ENCODE results near the gene EHD4.
A peak's percentile ranks its signal among the peaks of the same experiment; 100 is the strongest.

EHD4 gene

DNA sequence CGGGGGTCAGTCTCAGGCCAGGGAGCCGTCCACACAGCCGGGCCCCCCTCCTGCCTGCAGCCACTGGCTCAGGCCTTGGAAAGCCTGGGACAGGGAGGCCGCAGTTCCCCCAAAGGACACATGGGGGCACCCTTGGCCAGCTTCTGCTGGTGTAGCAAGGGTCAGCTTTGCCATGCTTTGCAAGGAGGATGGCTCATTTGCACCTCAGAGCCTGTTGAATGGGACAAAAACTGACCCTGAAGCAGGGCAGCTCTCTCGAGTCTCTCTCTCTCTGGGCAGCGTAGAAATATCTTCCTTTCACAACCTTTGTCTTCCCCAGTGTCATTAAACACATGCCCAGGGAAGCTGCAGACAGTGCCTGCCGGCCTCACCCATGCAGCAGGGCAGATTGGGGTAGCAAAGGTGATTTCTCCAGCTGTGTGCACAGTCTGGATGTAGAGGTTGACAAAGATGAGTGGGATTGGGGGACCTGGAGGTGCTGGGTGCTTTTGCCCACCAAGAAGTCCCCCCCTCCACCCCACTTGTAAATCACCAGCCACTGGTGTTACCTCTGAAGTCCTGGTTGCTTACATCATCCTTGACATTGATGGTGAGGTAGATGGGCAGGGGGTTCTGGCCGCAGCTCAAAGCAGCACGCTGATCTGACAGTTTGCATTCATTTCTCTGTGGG lies 17.4 kb upstream of the EHD4 start:
- Histone ChIP-seq H3K4me2 (ENCODE audit: low read depth, low read length, poor library complexity, severe bottlenecking) (no peak overlapping the region), H3F3A (ENCODE audit: low read depth) (no peaks in the 10 kb centered on the region), H3K4me3 (ENCODE audit: low read length, poor library complexity, severe bottlenecking) (no peak overlapping the region), H3K9ac (ENCODE audit: low read depth, low read length, poor library complexity, severe bottlenecking) (no peak overlapping the region), H3K27me3 (ENCODE audit: insufficient read depth, low read length, poor library complexity, severe bottlenecking) (no peaks in the 10 kb centered on the region), H3K4me1 (ENCODE audit: insufficient read depth, low read length, poor library complexity, severe bottlenecking) (no peaks in the 10 kb centered on the region), H3K9me3 (ENCODE audit: insufficient read depth, low read depth, low read length) (no peaks in the 10 kb centered on the region), H3K36me3 (ENCODE audit: insufficient read depth, low read length) (no peaks in the 10 kb centered on the region), H3K79me2 (ENCODE audit: insufficient read depth, low read length) (no peaks in the 10 kb centered on the region), H2AFZ (ENCODE audit: low read length) (no peak overlapping the region), H3K9me2 (replicated peaks; ENCODE audit: low read depth, low read length) (no peaks in the 10 kb centered on the region), H4K20me1 (ENCODE audit: insufficient read depth, low read length, poor library complexity, severe bottlenecking) (no peaks in the 10 kb centered on the region)
- TF ChIP-seq EZH2phosphoT487 (IDR thresholded peaks at IDR 0.05; ENCODE audit: borderline replicate concordance) = no peak
- TF ChIP-seq, protein P1, sequence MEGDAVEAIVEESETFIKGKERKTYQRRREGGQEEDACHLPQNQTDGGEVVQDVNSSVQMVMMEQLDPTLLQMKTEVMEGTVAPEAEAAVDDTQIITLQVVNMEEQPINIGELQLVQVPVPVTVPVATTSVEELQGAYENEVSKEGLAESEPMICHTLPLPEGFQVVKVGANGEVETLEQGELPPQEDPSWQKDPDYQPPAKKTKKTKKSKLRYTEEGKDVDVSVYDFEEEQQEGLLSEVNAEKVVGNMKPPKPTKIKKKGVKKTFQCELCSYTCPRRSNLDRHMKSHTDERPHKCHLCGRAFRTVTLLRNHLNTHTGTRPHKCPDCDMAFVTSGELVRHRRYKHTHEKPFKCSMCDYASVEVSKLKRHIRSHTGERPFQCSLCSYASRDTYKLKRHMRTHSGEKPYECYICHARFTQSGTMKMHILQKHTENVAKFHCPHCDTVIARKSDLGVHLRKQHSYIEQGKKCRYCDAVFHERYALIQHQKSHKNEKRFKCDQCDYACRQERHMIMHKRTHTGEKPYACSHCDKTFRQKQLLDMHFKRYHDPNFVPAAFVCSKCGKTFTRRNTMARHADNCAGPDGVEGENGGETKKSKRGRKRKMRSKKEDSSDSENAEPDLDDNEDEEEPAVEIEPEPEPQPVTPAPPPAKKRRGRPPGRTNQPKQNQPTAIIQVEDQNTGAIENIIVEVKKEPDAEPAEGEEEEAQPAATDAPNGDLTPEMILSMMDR (conservative IDR thresholded peaks at IDR 0.05; ENCODE audit: low read length) = peak; percentile 93

- no peak overlapping the region for H3K9ac ChIP-seq (ENCODE audit: low read depth, low read length, poor library complexity, severe bottlenecking)
- H3K9me2 ChIP-seq (replicated peaks; ENCODE audit: low read depth, low read length) = no peaks in the 10 kb centered on the region
- no peaks in the 10 kb centered on the region for H3K36me3 ChIP-seq (ENCODE audit: insufficient read depth, low read length)
- H2AFZ ChIP-seq (ENCODE audit: low read length) = 0 out of 2 replicates have a peak overlapping the region, but pooled peaks have one; percentile 43
- H3K4me1 ChIP-seq (ENCODE audit: insufficient read depth, low read length, poor library complexity, severe bottlenecking) = no peaks in the 10 kb centered on the region
- H3K9me3 ChIP-seq (ENCODE audit: insufficient read depth, low read depth, low read length) = no peaks in the 10 kb centered on the region
- TF ChIP-seq, protein P1 (conservative IDR thresholded peaks at IDR 0.05; ENCODE audit: low read length) = no peak
- TF ChIP-seq EZH2phosphoT487 (IDR thresholded peaks at IDR 0.05; ENCODE audit: borderline replicate concordance) = no peak
- H3K79me2 ChIP-seq (ENCODE audit: insufficient read depth, low read length) = no peaks in the 10 kb centered on the region
- no peak overlapping the region for H3K4me2 ChIP-seq (ENCODE audit: low read depth, low read length, poor library complexity, severe bottlenecking)
- no peaks in the 10 kb centered on the region for H3F3A ChIP-seq (ENCODE audit: low read depth)
- H3K27me3 ChIP-seq (ENCODE audit: insufficient read depth, low read length, poor library complexity, severe bottlenecking) = no peaks in the 10 kb centered on the region
- H4K20me1 ChIP-seq (ENCODE audit: insufficient read depth, low read length, poor library complexity, severe bottlenecking) = no peaks in the 10 kb centered on the region
- no peak overlapping the region for H3K4me3 ChIP-seq (ENCODE audit: low read length, poor library complexity, severe bottlenecking)
Observed at GRCh38 chr15:41988896-41989572, 16.7 kb upstream of the EHD4 start.

DNA sequence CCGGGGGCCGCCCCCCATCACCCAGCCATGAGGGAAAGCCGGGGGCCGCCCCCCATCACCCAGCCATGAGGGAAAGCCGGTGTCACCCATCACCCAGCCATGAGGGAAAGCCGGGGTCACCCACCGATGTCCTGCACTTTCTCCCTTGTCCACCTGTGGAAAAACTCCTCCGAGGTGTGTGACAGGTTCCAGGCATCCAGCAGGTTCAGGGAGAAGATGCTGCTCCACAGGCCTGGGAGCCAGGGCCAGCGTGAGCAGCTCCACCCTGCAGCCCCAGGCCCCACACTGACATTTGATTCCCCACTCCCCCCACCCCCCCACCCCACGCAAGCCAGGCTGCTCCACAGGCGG lies 15.5 kb upstream of the EHD4 start:
- Histone ChIP-seq H3K4me1 (ENCODE audit: insufficient read depth, low read length, poor library complexity, severe bottlenecking) (no peaks in the 10 kb centered on the region), H3K4me2 (ENCODE audit: low read depth, low read length, poor library complexity, severe bottlenecking) (no peak overlapping the region), H3F3A (ENCODE audit: low read depth) (no peaks in the 10 kb centered on the region)

More for the DNA sequence above, 15.5 kb upstream of the EHD4 start:
- no peak overlapping the region for H2AFZ ChIP-seq (ENCODE audit: low read length)
- H3K9me2 ChIP-seq (replicated peaks; ENCODE audit: low read depth, low read length) = no peaks in the 10 kb centered on the region
- H3K9ac ChIP-seq (ENCODE audit: low read depth, low read length, poor library complexity, severe bottlenecking) = no peak overlapping the region
- no peaks in the 10 kb centered on the region for H4K20me1 ChIP-seq (ENCODE audit: insufficient read depth, low read length, poor library complexity, severe bottlenecking)
- H3K79me2 ChIP-seq (ENCODE audit: insufficient read depth, low read length) = no peaks in the 10 kb centered on the region
- no peak for TF ChIP-seq EZH2phosphoT487 (IDR thresholded peaks at IDR 0.05; ENCODE audit: borderline replicate concordance)
- TF ChIP-seq, protein P1 (conservative IDR thresholded peaks at IDR 0.05; ENCODE audit: low read length) = no peak
- H3K4me3 ChIP-seq (ENCODE audit: low read length, poor library complexity, severe bottlenecking) = no peak overlapping the region
- no peaks in the 10 kb centered on the region for H3K27me3 ChIP-seq (ENCODE audit: insufficient read depth, low read length, poor library complexity, severe bottlenecking)
- H3K36me3 ChIP-seq (ENCODE audit: insufficient read depth, low read length) = no peaks in the 10 kb centered on the region
- no peaks in the 10 kb centered on the region for H3K9me3 ChIP-seq (ENCODE audit: insufficient read depth, low read depth, low read length)

All from Loucy (cell line).